ENCODE data around the gene DYRK1A. TPM values are rescaled to one million over a fixed set of nuclear protein-coding genes. Genes with fewer than 3 reads are reported as not detected.

The DYRK1A gene
- total and polyA plus RNA-seq, 7 donors = 21.5 to 105 (median 79.9) TPM

DNA sequence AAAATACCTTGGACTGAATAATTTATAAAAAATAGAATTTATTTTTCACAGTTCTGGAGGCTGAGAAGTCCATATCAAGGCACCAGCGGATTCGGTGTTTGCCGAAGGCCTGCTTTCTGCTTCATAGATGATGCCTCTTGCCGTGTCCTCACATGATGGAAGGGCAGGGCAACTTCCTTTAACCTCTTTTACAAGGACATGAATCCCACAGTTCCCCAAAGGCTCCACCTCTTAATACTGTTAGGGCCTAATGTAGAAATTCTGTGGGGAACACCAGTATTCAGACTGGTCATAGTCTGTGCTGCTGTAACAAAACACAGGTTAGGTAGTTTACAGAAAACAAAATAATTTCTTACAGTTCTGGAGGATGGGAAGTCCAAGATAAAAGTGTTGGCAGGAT is 25.9 kb downstream of the DYRK1A start:
- Histone ChIP-seq H3K27me3 (ENCODE audit: insufficient read depth in 3 of 3, low read length in 2 of 3) (no peaks in the 10 kb centered on the region), H3K4me3 (no peak overlapping the region), H3K9me3 (no peaks in the 10 kb centered on the region), H3K27ac (no peak overlapping the region), H3K36me3 (ENCODE audit: insufficient read depth in 1 of 2, low read depth in 1 of 2) (no peaks in the 10 kb centered on the region), H3K4me1 (peaks cover 90% of the 10 kb centered on the region)
- intact Hi-C loops (cut with DNase I) = no loop called here
- 82 to 83% (median 83%) methylated on average over 4 of the region's 4 CpGs for WGBS, 3 donors
- peak in 1 of 4 donors; percentile 13 for ATAC-seq
- TF ChIP-seq, protein P1, sequence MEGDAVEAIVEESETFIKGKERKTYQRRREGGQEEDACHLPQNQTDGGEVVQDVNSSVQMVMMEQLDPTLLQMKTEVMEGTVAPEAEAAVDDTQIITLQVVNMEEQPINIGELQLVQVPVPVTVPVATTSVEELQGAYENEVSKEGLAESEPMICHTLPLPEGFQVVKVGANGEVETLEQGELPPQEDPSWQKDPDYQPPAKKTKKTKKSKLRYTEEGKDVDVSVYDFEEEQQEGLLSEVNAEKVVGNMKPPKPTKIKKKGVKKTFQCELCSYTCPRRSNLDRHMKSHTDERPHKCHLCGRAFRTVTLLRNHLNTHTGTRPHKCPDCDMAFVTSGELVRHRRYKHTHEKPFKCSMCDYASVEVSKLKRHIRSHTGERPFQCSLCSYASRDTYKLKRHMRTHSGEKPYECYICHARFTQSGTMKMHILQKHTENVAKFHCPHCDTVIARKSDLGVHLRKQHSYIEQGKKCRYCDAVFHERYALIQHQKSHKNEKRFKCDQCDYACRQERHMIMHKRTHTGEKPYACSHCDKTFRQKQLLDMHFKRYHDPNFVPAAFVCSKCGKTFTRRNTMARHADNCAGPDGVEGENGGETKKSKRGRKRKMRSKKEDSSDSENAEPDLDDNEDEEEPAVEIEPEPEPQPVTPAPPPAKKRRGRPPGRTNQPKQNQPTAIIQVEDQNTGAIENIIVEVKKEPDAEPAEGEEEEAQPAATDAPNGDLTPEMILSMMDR (IDR thresholded peaks at IDR 0.05) = no peak
- DNase-seq = no peak

DNA sequence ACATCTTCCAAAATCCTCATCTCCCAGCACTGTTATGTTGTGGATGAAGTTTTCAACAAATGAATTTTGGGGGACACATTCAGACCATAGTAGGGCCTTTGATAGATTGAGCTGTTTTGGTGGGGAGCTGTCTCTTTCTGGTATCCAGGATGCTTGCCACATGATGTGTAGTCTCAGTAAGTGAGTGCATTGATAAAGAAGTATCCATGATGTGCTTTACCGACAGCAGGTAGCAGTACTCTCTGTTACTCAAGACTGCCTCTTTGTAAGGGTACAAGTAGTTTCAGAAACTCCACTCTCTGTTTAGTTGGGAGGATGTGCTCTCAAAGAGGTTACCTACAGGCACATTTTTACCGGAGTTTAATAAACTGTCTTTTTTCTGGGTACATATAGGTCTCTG is 26.5 kb downstream of the DYRK1A start:
- DNase-seq = no peak
- no peak overlapping the region for H3K27ac ChIP-seq
- no peaks in the 10 kb centered on the region for H3K36me3 ChIP-seq (ENCODE audit: insufficient read depth in 1 of 2, low read depth in 1 of 2)
- H3K4me3 ChIP-seq = no peak overlapping the region
- peaks cover 91% of the 10 kb centered on the region for H3K4me1 ChIP-seq
- no peaks in the 10 kb centered on the region for H3K27me3 ChIP-seq (ENCODE audit: insufficient read depth in 3 of 3, low read length in 2 of 3)
- ATAC-seq = no peak
- TF ChIP-seq, protein P1 (IDR thresholded peaks at IDR 0.05) = no peak
- WGBS, 3 donors = 90 to 100% (median 90%) methylated on average over 2 of the region's 2 CpGs
- intact Hi-C loops (cut with DNase I) = no loop called here
- no peaks in the 10 kb centered on the region for H3K9me3 ChIP-seq

DNA sequence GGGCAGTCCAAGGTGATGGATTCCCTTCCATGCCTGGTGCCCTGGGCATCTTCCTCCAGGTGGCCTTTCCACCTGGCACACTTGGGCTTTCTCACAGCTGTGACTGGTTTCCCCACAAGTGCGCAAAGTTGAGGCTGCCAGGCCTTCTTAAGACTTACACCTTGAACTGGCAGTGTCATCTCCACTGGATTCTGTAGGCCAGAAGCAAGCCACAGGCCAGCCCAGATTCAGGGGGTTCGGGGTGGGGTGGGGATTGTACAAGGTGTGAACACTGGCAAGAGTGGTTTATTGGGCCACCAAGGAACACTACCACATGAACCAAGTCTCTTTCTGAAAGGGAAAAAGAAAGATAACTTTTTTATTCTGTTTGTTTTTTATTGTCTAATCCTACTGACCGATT is 27.2 kb downstream of the DYRK1A start:
- TF ChIP-seq, protein P1 (IDR thresholded peaks at IDR 0.05) = no peak
- intact Hi-C loops (cut with DNase I) = no loop called here
- H3K27ac ChIP-seq = no peak overlapping the region
- no peaks in the 10 kb centered on the region for H3K36me3 ChIP-seq (ENCODE audit: insufficient read depth in 1 of 2, low read depth in 1 of 2)
- no peaks in the 10 kb centered on the region for H3K9me3 ChIP-seq
- H3K4me1 ChIP-seq = peaks cover 95% of the 10 kb centered on the region
- H3K27me3 ChIP-seq (ENCODE audit: insufficient read depth in 3 of 3, low read length in 2 of 3) = no peaks in the 10 kb centered on the region
- ATAC-seq (peak in 3 of 4 donors; percentile 12 to 29 (median 21)), DNase-seq (no peak)
- H3K4me3 ChIP-seq = no peak overlapping the region
- WGBS, 3 donors = 87 to 94% (median 88%) methylated on average over 3 of the region's 3 CpGs

DNA sequence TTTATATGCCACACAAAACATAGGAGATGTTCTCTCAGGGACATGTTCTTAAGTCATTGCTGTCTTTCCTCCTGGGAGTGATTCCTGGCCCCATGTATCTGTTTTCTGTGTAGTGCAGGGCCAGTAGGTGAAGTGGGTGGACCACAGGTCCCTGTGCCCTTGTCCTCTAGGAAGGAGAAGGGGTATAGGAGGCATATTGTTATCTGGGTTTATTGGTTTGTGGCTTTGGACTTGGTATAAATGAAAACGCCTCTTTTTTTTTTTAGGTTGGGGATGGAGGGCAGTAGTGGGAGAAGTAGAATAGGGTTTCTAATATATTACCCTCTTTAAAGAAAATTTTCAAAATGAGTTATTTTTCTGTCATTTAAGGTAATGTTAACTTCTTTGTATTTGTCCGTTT is 29.4 kb downstream of the DYRK1A start:
- peaks cover 95% of the 10 kb centered on the region for H3K4me1 ChIP-seq
- TF ChIP-seq, protein P1 (IDR thresholded peaks at IDR 0.05) = no peak
- no peak for DNase-seq
- ATAC-seq = no peak
- no peak overlapping the region for H3K4me3 ChIP-seq
- no peaks in the 10 kb centered on the region for H3K36me3 ChIP-seq (ENCODE audit: insufficient read depth in 1 of 2, low read depth in 1 of 2)
- H3K27ac ChIP-seq = no peak overlapping the region
- no peaks in the 10 kb centered on the region for H3K27me3 ChIP-seq (ENCODE audit: insufficient read depth in 3 of 3, low read length in 2 of 3)
- WGBS, 3 donors = 91 to 94% (median 92%) methylated on average over 2 of the region's 2 CpGs
- no peaks in the 10 kb centered on the region for H3K9me3 ChIP-seq
- intact Hi-C loops (cut with DNase I) = no loop called here

DNA sequence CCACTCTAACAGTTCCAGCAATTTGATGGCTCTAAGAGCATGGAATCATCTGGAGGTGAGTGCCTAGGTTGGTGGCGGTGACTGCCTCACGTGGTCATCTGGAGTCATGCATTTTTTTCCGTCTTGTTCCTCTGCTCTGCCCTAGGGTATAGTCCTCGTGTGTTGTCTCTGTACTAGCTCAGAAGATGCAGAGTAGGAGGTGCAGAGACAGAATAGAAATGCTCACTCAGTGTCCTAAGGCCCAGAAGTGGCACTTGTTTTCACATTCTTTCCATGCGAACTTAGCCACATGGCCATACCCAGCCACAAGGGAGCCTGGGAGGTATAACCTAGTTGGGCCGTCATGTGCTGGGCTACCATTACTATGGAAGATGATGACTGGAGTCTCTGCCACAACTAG is 30.3 kb downstream of the DYRK1A start:
- Histone ChIP-seq H3K4me3 (no peak overlapping the region), H3K27me3 (ENCODE audit: insufficient read depth in 3 of 3, low read length in 2 of 3) (no peaks in the 10 kb centered on the region), H3K27ac (peak overlapping the region; percentile 12), H3K4me1 (peaks cover 89% of the 10 kb centered on the region), H3K36me3 (ENCODE audit: insufficient read depth in 1 of 2, low read depth in 1 of 2) (no peaks in the 10 kb centered on the region), H3K9me3 (peaks cover 2% of the 10 kb centered on the region)
- WGBS, 3 donors = 67 to 85% (median 75%) methylated on average over 6 of the region's 6 CpGs
- DNase-seq (no peak), ATAC-seq (peak in 2 of 4 donors; percentile 24 to 25)
- TF ChIP-seq, protein P1 (IDR thresholded peaks at IDR 0.05) = no peak
- intact Hi-C loops (cut with DNase I) = no loop called here

All from psoas muscle (tissue), 8 donors.